Calu3 (cell line): ENCODE data around the gene API5. TPM values are rescaled to one million over a fixed set of nuclear protein-coding genes. Genes with fewer than 3 reads are reported as not detected.

ENCODE experiments used
- BruUV-seq: library from RNA; stranded (reverse); fragments of 400-500 nt; replicated peaks from 2 replicates; lab custom pipeline; 2021; lab: Mats Ljungman, UMichigan
- CTCF ChIA-PET: fragments of 300-600 bp; sonication (Branson Sonifier 250); formaldehyde crosslinking; loops from one replicate; lab custom pipeline; 2022; ENCODE audit warnings: antibody characterized with exemption; lab: Charles Lee
- DNase-seq: peaks from one replicate; pipeline ENCODE4 v3.0.0; 2022
- H3K27ac Mint-ChIP-seq: one replicate; pipeline ENCODE4 v1.8.0; 2022; ENCODE audit warnings: mixed read lengths; ENCODE audit not compliant: unreplicated experiment
- H3K27me3 Mint-ChIP-seq: one replicate; pipeline ENCODE4 v1.8.0; 2022; ENCODE audit warnings: mixed read lengths; ENCODE audit not compliant: unreplicated experiment
- H3K36me3 Mint-ChIP-seq: one replicate; pipeline ENCODE4 v1.8.0; 2022; ENCODE audit warnings: mild to moderate bottlenecking, moderate library complexity, mixed read lengths; ENCODE audit not compliant: insufficient read depth, unreplicated experiment
- H3K4me1 Mint-ChIP-seq: one replicate; pipeline ENCODE4 v1.8.0; 2022; ENCODE audit warnings: mild to moderate bottlenecking, low read depth, mixed read lengths; ENCODE audit not compliant: unreplicated experiment
- H3K4me3 Mint-ChIP-seq: one replicate; pipeline ENCODE4 v1.8.0; 2022; ENCODE audit warnings: mild to moderate bottlenecking, low read depth, moderate library complexity, mixed read lengths; ENCODE audit not compliant: unreplicated experiment
- H3K9me3 Mint-ChIP-seq: one replicate; pipeline ENCODE4 v1.8.0; 2022; ENCODE audit warnings: low read depth, mixed read lengths; ENCODE audit not compliant: unreplicated experiment
- CTCF ChIP-seq: fragments of 200-600 bp; IDR thresholded peaks from one replicate; pipeline ENCODE4 v1.8.0; 2022; ENCODE audit warnings: antibody characterized with exemption; ENCODE audit not compliant: unreplicated experiment
- intact Hi-C: fragments of 100-400 bp; cut with micrococcal nuclease; formaldehyde crosslinking; loops from one replicate; pipeline ENCODE4 v1.10.0; 2022; ENCODE audit not compliant: unreplicated experiment
- total RNA-seq: library from RNA; stranded (reverse); gene quantifications from 2 replicates; pipeline ENCODE4 v1.2.3, GENCODE V29; 2022

Gene API5
- total RNA-seq, 1 experiment from 2014 or later: 114 TPM

DNA sequence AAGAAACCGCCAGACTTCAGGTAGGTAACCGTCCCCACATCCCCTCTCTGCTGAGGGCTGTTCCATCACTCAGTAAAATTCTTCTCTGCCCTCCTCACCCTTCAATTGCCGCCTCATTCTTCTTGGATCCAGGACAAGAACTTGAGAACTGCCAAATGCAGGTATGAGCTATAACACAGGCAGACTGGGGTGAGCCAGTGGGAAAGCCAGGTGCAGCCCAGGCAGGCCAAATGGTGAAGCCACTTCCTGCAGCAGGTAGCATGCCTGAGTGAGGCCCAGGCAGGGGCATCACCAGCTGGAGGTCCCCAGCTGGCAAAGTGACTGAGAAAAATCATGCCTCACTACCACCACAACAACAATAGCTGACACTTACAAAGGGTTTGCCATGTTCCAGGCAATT is 22.4 kb upstream of the API5 start:
- no peak overlapping the region for H3K27ac Mint-ChIP-seq
- TF ChIP-seq CTCF: no peak
- H3K4me1 Mint-ChIP-seq: no peaks in the 10 kb centered on the region
- DNase-seq: no peak
- peaks cover 5% of the 10 kb centered on the region for H3K9me3 Mint-ChIP-seq
- no peaks in the 10 kb centered on the region for H3K27me3 Mint-ChIP-seq
- BruUV-seq: no TSS peak
- CTCF ChIA-PET: no interaction called here
- no peak overlapping the region for H3K4me3 Mint-ChIP-seq
- H3K36me3 Mint-ChIP-seq: no peaks in the 10 kb centered on the region
- intact Hi-C loops: no loop called here

DNA sequence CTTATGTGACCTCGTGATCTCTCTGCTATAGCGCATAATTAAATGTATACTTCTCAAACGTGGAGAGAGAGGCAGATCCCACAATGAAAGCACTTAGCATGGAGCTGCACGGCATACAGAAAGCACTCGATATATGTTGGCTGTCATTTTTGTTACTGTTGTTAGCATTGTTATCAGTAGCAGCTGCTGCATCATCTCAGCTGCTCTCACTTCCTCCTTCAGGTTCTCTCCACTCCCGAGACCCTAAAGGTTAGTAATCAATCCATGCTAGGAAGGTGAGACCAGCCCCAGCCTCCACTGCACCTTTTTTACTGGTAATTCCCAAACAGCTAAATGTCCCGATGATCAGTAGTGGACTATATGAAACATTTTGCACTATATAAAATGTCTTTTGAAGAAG is 13.4 kb upstream of the API5 start:
- intact Hi-C loops: no loop called here
- no peak for DNase-seq
- no peak for TF ChIP-seq CTCF
- Mint-ChIP-seq H3K4me1 (no peaks in the 10 kb centered on the region), H3K36me3 (no peaks in the 10 kb centered on the region), H3K27me3 (no peaks in the 10 kb centered on the region), H3K27ac (no peak overlapping the region), H3K4me3 (no peak overlapping the region), H3K9me3 (peaks cover 21% of the 10 kb centered on the region)
- no TSS peak for BruUV-seq
- CTCF ChIA-PET: no interaction called here

- no peaks in the 10 kb centered on the region for H3K9me3 Mint-ChIP-seq
- no peak overlapping the region for H3K4me3 Mint-ChIP-seq
- H3K36me3 Mint-ChIP-seq: peaks cover 27% of the 10 kb centered on the region
- DNase-seq: no peak
- no peak for TF ChIP-seq CTCF
- no peaks in the 10 kb centered on the region for H3K27me3 Mint-ChIP-seq
- CTCF ChIA-PET: no interaction called here
- H3K27ac Mint-ChIP-seq: no peak overlapping the region
- no TSS peak for BruUV-seq
- H3K4me1 Mint-ChIP-seq: peaks cover 33% of the 10 kb centered on the region
- intact Hi-C loops: loop anchor here (5.0 kb wide), 1 partner anchor 96 kb away; no protein-coding TSS in a partner anchor
These were observed 4.2 kb downstream of the API5 start for GRCh38 chr11:43315966-43316365.

GRCh38 chr11:43316451-43316850 is 4.7 kb downstream of the API5 start:
- no peak overlapping the region for H3K27ac Mint-ChIP-seq
- peaks cover 33% of the 10 kb centered on the region for H3K4me1 Mint-ChIP-seq
- no peak overlapping the region for H3K4me3 Mint-ChIP-seq
- no TSS peak for BruUV-seq
- H3K36me3 Mint-ChIP-seq: peaks cover 24% of the 10 kb centered on the region
- intact Hi-C loops: loop anchor here (5.0 kb wide), 1 partner anchor 96 kb away; no protein-coding TSS in a partner anchor
- peak; percentile 3 for DNase-seq
- CTCF ChIA-PET: no interaction called here
- H3K9me3 Mint-ChIP-seq: no peaks in the 10 kb centered on the region
- no peak for TF ChIP-seq CTCF
- no peaks in the 10 kb centered on the region for H3K27me3 Mint-ChIP-seq
